Pancreas (tissue), 10 donors: ENCODE data around the gene TMEM11. TPM values are rescaled to one million over a fixed set of nuclear protein-coding genes. Genes with fewer than 3 reads are reported as not detected.

Experiments
- ATAC-seq, 4 donors: fragments of 200-7000 bp; cut with Tn5 transposase; one replicate each; pipeline versions ENCODE4 v1.8.0 to v1.9.1; 2020; ENCODE audit warnings: mild to moderate bottlenecking in 4 of 4, moderate library complexity in 4 of 4
- DNase-seq, 6 donors: peaks; one replicate each; pipeline ENCODE4 v3.0.0-alpha.2; 2020
- FAIRE-seq: peaks from 2 replicates; lab custom pipeline; 2012; peaks lifted over from hg19 to GRCh38; lab: Jason Lieb, UNC
- H3K27ac ChIP-seq, 4 donors: fragments of 200-600 bp; sonication (generic); 1 replicate in 3 of 4; 2 replicates in 1 of 4; pipeline versions ENCODE4 v1.5.0 to v1.8.0; 2020
- H3K27me3 ChIP-seq, 4 donors: fragments of 200-600 bp; one replicate each; pipeline ENCODE4 v1.8.0; 2021
- H3K36me3 ChIP-seq, 3 donors: fragments of 200-600 bp; sonication (generic) in 1 of 3; one replicate each; pipeline versions ENCODE4 v1.5.0 to v1.8.0; 2020 to 2021
- H3K4me1 ChIP-seq, 3 donors: fragments of 200-600 bp; one replicate each; pipeline ENCODE4 v1.8.0; 2021
- H3K4me3 ChIP-seq, 4 donors: fragments of 200-600 bp; sonication (generic) in 2 of 4; one replicate each; pipeline versions ENCODE4 v1.5.0 to v1.8.0; 2020 to 2021
- H3K9me3 ChIP-seq, 4 donors: fragments of 200-600 bp; one replicate each; pipeline ENCODE4 v1.8.0; 2021
- CTCF ChIP-seq, 4 donors: fragments of 200-600 bp; sonication (generic) in 3 of 4; IDR thresholded peaks; one replicate each; pipeline versions ENCODE4 v1.5.0 to v1.8.0; 2021; ENCODE audit warnings: antibody characterized with exemption in 4 of 4
- WGBS, 2 donors: extraction: QIAGEN DNeasy Blood & Tissue Kit; methylation state at CpG; one replicate each; pipeline ENCODE4 v1.1.7; 2013; 5-methylcytosine and 5-hydroxymethylcytosine counted together
- intact Hi-C, 3 donors: fragments of 100-400 bp; cut with DNase I; formaldehyde crosslinking; loops; one replicate each; pipeline versions ENCODE4 v1.11.1 to v1.14.2; 2022
- polyA plus RNA-seq, 2 donors: library from polyadenylated mRNA; stranded (reverse); fragments of 200-250 nt; gene quantifications; one replicate each; pipeline ENCODE4 v1.2.3, GENCODE V29; 2013
- total RNA-seq, 6 donors: library from RNA; stranded (reverse); fragmentation: NEBNext Ultra II Directional in 4 of 6; extraction: Animal tissue kit (Norgen Biotek cat#: 25700) in 4 of 6; gene quantifications; one replicate each; pipeline versions ENCODE4 v1.2.1 to v1.2.4, GENCODE V29; 2021 to 2023
- donor health status: healthy with polysubstance abuse.
- donor health status: DM: no; HTN: no; CAD: no; lungs with moderate emphysema.
- donor health status: DM: no; HTN: no; CAD: no.
- donor health status: control.
- donor health status: control.
- donor health status: Bipolar disorder and iron deficiency.
- donor health status: DM: yes; HTN: yes; CAD: no.
- donor health status: DM: no; HTN: no; CAD: no.
- donor health status: DM: no; HTN: no; CAD: no.
- donor health status: DM: yes; HTN: yes; CAD: no.

The TMEM11 gene
- total and polyA plus RNA-seq, 8 donors, result 6.1 to 16.0 (median 9.5) TPM

DNA sequence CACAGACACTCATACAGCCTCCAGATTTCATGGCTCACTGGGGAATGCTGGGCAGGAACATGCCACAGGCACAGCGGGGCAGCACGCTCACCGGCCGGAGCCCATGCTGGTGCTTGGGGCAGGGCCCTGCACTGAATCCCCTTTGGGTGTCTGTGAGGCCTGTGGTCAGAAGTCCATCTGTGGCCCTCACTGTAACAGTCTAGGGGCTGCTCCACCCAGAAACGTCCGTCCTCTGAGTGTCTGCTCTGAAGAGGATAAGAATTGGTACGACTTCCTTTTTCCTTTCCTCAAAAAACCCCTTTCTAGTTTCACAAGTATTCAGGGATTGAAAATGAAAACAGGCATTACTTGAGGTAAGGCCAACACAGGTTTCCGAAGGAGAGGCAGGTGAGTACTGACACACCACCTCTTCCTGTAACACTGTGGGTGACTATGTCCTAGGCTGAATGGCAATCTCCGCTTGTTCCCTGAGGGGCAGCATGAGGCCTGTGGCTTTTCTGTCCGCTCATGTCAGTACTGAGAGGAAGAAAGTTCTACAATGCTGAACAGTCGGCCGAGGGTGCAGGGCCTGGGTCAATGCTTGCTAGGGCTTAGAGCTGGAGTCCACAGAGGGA is 42.5 kb downstream of the TMEM11 start:
- H3K27me3 ChIP-seq, result no peaks in the 10 kb centered on the region
- no peak for TF ChIP-seq CTCF (IDR thresholded peaks at IDR 0.05)
- peak in 2 of 6 donors; percentile 2 to 10 for DNase-seq
- no peaks in the 10 kb centered on the region for H3K9me3 ChIP-seq
- no peak overlapping the region for H3K27ac ChIP-seq
- WGBS, 2 donors, result 94% methylated on average over 12 of the region's 12 CpGs
- intact Hi-C loops, result no loop called here
- FAIRE-seq, result no peak
- no peak for ATAC-seq
- peaks cover 0 to 2% (median 0%) of the 10 kb centered on the region in 3 donors for H3K4me1 ChIP-seq
- H3K4me3 ChIP-seq, result no peak overlapping the region
- peaks cover 0 to 7% (median 3%) of the 10 kb centered on the region in 3 donors for H3K36me3 ChIP-seq

DNA sequence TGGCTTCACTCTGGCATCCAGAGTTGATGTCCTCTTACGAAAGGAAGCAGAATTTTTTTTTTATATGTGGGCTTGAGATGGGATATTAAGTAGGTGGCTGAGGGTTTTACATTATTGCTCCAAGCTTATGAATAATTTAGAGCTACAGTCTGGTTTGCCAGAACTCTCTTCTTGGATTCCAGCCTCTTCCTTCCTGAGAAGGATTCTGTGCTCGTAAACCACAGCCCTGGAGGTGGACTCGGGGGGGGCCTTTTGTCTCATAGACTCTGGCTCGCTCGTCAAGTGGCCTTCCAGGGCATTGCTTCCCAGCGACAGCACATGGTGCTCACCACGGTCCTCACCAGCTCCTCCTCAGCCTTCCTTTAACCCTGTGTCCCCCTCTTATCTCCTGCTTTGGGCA is 43.2 kb downstream of the TMEM11 start:
- Histone ChIP-seq H3K36me3 (peaks cover 0 to 7% (median 3%) of the 10 kb centered on the region in 3 donors), H3K4me1 (peaks cover 0 to 2% (median 0%) of the 10 kb centered on the region in 3 donors), H3K4me3 (no peak overlapping the region), H3K27me3 (no peaks in the 10 kb centered on the region), H3K27ac (no peak overlapping the region), H3K9me3 (no peaks in the 10 kb centered on the region)
- DNase-seq (peak in 1 of 6 donors; percentile 7), FAIRE-seq (no peak), ATAC-seq (no peak)
- 80 to 84% methylated on average over 7 of the region's 7 CpGs for WGBS, 2 donors
- TF ChIP-seq CTCF (IDR thresholded peaks at IDR 0.05), result no peak
- intact Hi-C loops, result no loop called here

DNA sequence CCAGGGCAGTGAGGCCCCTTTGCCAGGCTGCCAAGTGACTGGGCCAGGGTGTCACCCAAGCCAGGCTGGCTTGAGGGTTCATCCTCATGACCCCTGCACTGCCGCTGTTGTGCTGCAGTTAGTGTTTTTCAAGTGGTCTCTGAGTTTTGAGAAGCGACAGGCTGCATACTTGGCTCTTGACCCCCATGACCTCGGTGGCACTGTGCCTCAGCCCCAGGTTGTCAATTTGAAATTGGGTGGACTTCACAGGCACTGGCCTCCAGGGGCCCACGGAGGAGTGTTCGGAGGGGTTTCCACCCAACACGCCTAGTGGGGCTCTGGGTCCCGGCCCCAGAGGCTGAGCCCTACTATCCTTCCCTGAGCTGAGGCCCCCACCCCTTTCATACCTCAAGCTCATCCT is 44.5 kb downstream of the TMEM11 start:
- WGBS, 2 donors, result 95 to 100% methylated on average over 7 of the region's 7 CpGs

GRCh38 chr17:21168555-21168865 is 45.5 kb downstream of the TMEM11 start:
- Histone ChIP-seq H3K36me3 (peaks cover 0 to 7% (median 3%) of the 10 kb centered on the region in 3 donors), H3K27me3 (no peaks in the 10 kb centered on the region), H3K4me1 (peaks cover 0 to 2% (median 0%) of the 10 kb centered on the region in 3 donors), H3K27ac (no peak overlapping the region), H3K9me3 (no peaks in the 10 kb centered on the region), H3K4me3 (no peak overlapping the region)
- TF ChIP-seq CTCF (IDR thresholded peaks at IDR 0.05), result no peak
- 96 to 97% methylated on average over 12 of the region's 12 CpGs for WGBS, 2 donors
- DNase-seq, result no peak
- no peak for FAIRE-seq
- ATAC-seq, result no peak
- intact Hi-C loops, result no loop called here

More for the DNA sequence above, 44.5 kb downstream of the TMEM11 start:
- no peak overlapping the region for H3K4me3 ChIP-seq
- intact Hi-C loops, result no loop called here
- peaks cover 0 to 7% (median 3%) of the 10 kb centered on the region in 3 donors for H3K36me3 ChIP-seq
- ATAC-seq, result no peak
- TF ChIP-seq CTCF (IDR thresholded peaks at IDR 0.05), result no peak
- H3K9me3 ChIP-seq, result no peaks in the 10 kb centered on the region
- FAIRE-seq, result no peak
- no peak overlapping the region for H3K27ac ChIP-seq
- no peak for DNase-seq
- peaks cover 0 to 2% (median 0%) of the 10 kb centered on the region in 3 donors for H3K4me1 ChIP-seq
- H3K27me3 ChIP-seq, result no peaks in the 10 kb centered on the region

DNA sequence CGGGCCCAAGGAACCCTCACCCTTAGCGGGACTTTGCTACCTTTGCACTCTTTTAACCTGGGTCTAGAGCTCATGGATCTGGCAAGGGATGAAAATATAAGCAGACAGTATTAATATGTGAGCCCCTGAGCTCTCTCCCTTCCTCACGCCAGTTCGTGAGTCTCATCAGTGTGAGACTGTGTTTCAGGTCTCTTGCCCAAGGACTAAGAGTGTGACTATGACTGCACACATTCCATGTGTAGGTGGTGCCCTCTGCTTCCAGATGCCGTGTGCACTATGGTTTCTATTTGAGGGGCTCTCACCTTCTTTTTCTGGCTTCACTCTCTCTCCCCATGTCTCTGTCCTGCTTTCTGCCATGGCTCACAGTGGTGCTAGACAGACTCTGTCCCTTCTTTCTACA is 46.7 kb downstream of the TMEM11 start:
- FAIRE-seq, result no peak
- intact Hi-C loops, result no loop called here
- peak in 3 of 4 donors; percentile 40 to 62 (median 48) for ATAC-seq
- Histone ChIP-seq H3K4me1 (peaks cover 0 to 7% (median 0%) of the 10 kb centered on the region in 3 donors), H3K4me3 (no peak overlapping the region), H3K27me3 (no peaks in the 10 kb centered on the region), H3K9me3 (no peaks in the 10 kb centered on the region), H3K27ac (peak overlapping the region in 2 of 4 donors; percentile 24 to 62), H3K36me3 (no peaks in the 10 kb centered on the region)
- WGBS, 2 donors, result 76 to 85% methylated on average over 5 of the region's 5 CpGs
- no peak for DNase-seq
- no peak for TF ChIP-seq CTCF (IDR thresholded peaks at IDR 0.05)
